SK-N-MC (cell line): ENCODE results near the gene RMDN2.

Experiments used
- EZH2 ChIP-seq: fragments of 200-600 bp; sonication (generic); IDR thresholded peaks from one replicate; pipeline ENCODE4 v1.6.1; 2017; ENCODE audit warnings: antibody characterized with exemption
- POLR2AphosphoS5 ChIP-seq: IDR thresholded peaks from 2 replicates; pipeline ENCODE4 v1.6.1; 2012; ENCODE audit warnings: mild to moderate bottlenecking, low read depth, low read length, borderline replicate concordance

GRCh38 chr2:37904425-37904824 lies 20.7 kb upstream of the RMDN2 start:
- TF ChIP-seq EZH2 = no peak
- TF ChIP-seq POLR2AphosphoS5 = no peak
